GM19397 (cell line): ENCODE data around the gene SOCS7.
"Not testable (repeated sequence)": the region's sequence is repeated elsewhere in the genome, so short reads cannot be mapped to it uniquely, and the experiment has no call there.

Source experiments
- ATAC-seq: cut with Tn5 transposase; IDR thresholded peaks from one replicate; pipeline ENCODE4 v1.9.1; 2021; ENCODE audit warnings: mild to moderate bottlenecking, moderate library complexity; ENCODE audit not compliant: unreplicated experiment

Gene SOCS7

DNA sequence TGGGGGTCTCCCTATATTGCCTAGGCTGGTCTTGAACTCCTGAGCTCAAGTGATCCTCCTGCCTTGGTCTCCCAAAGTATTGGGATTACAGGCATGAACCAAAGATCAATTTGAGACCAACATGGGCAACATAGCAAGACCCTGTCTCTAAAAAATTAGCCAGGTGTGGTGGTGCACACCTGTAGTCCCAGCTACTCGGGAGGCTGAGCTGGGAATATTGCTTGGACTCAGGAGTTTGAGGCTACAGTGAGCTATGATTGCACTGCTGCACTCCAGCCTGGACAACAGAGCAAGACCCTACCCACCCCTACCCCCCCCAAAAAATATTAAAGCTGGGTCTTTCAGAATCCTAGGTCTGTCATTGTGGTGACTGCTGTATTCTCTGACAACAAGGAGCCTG lies 85.7 kb downstream of the SOCS7 start:
- ATAC-seq, result not testable (repeated sequence)

DNA sequence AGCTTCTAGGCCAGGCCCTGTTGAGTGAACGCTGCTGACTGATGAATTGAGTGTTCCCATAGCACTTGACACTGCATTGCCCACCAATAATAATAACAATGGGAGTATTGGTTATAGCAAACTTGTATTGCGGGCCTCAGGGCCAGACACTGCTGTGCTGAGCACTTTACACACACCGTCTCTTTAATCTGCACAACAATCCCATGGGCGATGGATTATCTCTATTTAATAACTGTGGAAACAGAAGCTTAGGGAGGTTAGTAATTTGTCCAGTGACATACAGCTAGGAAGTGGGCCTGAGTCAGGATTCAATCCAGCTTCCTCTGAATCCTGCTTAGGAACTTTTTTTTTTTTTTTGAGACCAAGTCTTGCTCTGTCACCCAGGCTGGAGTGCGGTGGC lies 87.8 kb downstream of the SOCS7 start:
- ATAC-seq, result no peak

- ATAC-seq, result no peak
These were observed 89.2 kb downstream of the SOCS7 start for GRCh38 chr17:38440614-38441397.

GRCh38 chr17:38441429-38442061 lies 89.9 kb downstream of the SOCS7 start:
- no peak for ATAC-seq

DNA sequence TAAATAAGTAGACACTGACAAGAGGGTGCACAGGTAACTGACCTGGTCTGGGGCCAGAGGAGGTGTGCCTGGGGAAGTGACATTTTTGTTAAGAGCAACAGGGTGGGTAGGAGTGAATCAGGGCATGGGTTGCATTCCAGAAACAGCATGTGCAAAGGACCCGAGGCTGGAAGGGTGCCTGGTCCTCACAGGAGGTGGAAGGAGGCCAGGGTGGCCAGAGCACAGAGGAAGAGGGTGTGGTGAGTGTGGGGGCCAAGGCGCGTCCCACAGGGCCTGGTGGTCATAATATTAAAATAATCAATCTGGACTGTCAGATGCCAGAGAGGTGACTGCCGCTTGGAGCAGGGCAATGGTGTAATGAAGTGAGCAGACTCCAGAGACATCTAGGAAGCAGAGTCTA lies 90.9 kb downstream of the SOCS7 start:
- no peak for ATAC-seq

DNA sequence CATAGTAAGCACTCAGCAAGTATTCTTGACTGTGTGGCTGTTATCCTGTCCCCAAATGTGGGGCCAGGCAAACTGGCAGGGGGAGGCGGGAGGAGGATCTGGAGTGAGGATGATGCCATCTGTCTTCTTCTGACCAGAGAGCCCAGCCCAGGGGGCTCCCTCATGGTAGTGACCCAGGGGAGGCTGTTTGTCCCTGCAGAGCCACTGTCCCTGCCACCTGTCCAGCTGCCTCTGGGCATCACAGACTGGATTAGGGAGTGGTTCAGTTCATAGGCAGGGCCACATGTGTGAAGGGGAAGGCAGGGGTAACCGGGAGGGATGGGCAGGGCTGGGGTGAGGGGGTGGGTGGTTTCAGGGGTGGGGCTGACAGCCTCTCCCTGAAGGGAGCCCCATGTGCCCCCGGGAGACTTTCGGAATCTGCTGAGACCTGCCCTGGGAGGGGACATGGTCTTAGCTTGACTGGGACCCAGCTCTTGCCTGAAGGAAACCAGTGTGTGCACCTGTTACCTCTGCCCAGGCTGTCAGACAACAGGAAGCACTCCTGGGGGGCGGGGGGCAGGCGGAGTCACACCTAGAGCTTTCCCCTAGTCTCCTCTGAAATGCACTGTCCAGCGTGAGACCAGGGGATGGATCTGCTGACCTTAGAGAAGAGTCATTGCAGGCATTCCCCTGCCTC lies 91.8 kb downstream of the SOCS7 start:
- no peak for ATAC-seq

DNA sequence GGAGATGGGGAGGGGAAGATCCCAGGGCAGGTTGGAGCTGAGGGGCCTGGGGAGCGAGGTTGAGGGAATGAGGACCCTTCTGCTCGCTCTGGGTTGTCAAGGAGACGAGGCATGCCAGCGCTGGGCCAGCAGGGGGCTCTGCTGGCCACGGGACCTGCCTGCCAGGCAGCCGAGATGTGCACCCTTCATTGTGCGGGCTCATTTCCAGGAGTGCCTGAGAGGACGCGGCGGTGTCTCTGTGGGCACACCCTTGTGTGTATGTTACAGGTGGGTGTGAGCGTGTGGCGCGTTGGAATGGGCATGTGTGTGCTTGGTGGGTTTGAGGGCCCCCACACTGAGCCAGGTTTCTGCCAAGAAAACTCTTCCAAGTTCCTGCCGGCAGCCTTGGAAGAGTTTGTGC lies 92.5 kb downstream of the SOCS7 start:
- no peak for ATAC-seq

DNA sequence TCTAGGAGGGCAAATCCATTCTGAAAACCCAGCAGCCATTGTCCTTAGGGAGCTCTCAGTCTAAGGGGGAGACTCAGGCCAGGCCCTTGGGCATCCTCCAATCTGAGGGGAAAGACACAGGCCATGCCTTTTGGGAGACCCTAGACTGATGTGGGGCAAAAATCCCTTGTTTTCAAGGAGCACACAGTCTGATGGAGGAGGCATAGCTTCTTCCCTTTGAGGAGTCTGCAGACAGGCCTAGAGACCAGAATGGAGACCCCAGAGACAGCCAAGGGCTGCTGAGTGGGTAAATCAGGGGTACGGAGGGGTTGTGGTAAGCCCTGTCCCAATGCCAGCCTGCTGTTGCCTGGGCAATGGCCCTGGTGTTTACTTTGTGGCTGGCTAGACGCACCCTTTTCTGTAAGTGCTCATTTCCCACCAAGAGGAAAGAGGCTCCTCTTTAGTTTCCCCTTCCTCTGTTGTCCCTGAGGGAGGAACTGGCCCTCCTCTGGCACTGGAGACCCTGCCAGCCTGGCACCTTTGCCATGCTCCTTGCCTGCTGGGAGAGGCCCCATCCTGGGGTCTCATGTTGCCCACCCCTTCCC lies 96.0 kb downstream of the SOCS7 start:
- no peak for ATAC-seq

DNA sequence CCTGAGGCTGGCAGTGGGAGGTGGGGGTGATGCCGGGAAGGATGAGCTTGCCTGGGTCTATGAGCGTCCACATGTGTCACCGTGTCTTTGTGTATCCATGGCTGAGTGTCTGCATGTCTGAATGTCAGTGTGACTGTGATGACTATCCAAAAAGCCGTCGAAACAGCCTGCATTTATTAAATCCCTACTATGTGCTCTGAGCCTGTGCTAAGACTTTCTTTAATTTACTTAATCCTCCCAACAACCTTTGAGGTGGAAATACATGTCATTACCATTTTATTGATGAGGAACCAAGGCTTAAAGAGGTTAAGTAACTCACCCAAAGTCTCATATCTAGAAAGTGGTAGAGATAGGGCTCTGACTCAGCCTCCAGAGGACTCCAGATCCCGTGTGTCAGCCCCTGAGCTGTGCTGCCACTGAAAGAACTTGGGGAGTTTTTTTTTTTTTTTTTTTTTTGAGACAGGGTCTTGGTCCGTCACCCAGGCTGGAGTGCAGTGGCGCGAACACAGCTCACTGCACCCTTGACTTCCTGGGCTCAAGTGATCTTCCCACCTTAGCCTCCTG lies 96.6 kb downstream of the SOCS7 start:
- ATAC-seq, result no peak

- ATAC-seq, result no peak
These were observed 97.7 kb downstream of the SOCS7 start for GRCh38 chr17:38449364-38449763.

- no peak for ATAC-seq
These were observed 98.9 kb downstream of the SOCS7 start for GRCh38 chr17:38450557-38451029.

DNA sequence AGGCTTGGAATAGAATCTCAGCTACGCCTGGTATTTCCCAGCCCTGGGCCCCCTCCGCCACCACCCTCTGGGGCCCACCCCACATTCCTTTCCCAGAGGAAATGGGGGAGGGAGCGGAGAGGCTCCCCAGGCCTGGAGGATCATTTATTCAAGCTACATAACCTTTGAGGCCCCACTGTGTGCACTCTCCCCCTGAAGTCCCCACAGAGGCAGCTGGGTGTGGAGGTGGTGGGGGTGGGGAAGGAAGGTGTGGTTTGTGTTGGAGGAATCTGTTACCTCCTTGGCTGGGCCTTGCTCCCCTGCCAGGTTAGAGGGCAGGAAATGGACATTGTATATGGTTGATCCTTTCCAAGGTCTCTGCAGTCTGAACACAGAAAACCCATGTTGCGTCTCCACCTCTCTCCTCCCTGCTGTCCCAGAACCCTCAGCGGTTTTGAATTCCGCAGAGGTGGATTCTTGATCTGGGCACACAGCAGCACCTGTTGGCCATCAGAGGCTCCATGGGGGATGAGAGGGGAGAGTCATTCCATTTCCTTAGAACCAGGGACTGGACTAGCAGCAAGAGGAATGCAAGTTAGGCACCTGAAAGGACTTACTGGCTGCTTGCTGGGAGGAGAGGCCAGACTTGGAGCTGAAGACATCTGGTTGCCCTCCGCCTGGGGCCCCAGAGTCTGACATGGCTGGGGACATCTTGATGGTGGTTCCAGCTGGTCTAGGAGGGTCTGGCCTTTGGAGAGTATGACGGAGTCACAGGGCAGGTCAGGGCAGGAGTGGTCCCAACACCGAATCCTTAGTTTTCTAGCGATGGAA lies 99.6 kb downstream of the SOCS7 start:
- no peak for ATAC-seq

GRCh38 chr17:38451840-38452529 lies 100.3 kb downstream of the SOCS7 start:
- no peak for ATAC-seq

- no peak for ATAC-seq
These were observed 101.1 kb downstream of the SOCS7 start for GRCh38 chr17:38452719-38453118.

DNA sequence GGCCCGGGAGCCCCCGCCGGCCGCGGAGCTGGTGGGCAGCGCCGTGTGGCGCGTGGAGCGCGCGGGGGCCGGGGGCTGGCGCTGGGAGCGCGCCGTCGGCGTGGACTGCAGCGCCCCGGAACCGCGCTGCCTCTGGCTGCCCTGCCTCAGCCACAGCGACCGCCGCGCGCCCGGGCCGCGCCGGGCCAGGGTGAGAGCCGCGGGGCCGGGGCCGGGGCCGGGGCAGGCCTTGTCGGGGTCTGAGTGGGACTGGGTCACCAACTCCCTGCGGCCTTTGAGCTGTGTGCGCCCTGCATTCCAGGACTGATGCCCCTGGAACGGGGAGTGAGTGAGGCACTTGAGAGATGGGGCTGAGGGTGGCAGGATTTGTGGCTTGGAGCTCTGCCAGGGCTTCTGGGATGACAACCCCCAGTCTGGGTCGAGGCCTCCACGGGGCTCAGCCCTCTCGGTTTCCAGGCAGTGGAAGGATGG lies 102.3 kb downstream of the SOCS7 start:
- no peak for ATAC-seq

DNA sequence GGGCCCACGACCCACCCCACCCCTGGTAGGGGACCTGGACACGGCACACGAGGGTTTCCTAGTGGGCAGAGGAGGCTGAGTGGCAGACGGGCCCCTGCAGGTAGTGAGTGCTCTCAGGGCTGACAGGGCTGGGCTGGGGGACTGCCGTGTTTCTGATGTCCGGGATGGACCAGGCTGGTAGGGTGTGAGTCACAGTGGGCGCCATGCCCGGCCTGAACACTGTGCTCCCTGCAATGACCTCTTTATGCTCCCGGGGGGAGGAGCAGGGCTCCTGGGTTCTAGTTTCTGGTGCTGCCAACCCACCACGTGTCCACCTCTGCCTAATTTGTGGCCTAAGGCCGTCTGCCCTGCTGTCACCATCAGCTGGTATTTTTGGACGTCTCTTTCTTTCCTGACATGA lies 102.9 kb downstream of the SOCS7 start:
- ATAC-seq, result no peak
